HUES48 (cell line): ENCODE results near the gene PLA2G2C.

Experiments
- H3K27ac ChIP-seq: one replicate; pipeline ENCODE4 v1.7.0; 2013; ENCODE audit warnings: low read depth, low read length, inconsistent platforms
- H3K27me3 ChIP-seq: 2 replicates; pipeline ENCODE4 v1.6.1; 2013; ENCODE audit warnings: mild to moderate bottlenecking, low read length; ENCODE audit not compliant: control insufficient read depth, insufficient read depth
- H3K36me3 ChIP-seq: 2 replicates; pipeline ENCODE4 v1.6.1; 2013; ENCODE audit warnings: low read length; ENCODE audit not compliant: control insufficient read depth, insufficient read depth
- H3K4me1 ChIP-seq: 2 replicates; pipeline ENCODE4 v1.6.1; 2013; ENCODE audit warnings: mild to moderate bottlenecking, low read length; ENCODE audit not compliant: control insufficient read depth, insufficient read depth
- H3K4me3 ChIP-seq: 2 replicates; pipeline ENCODE4 v1.5.1; 2013; ENCODE audit warnings: mild to moderate bottlenecking, low read depth, low read length
- H3K9ac ChIP-seq: 2 replicates; pipeline ENCODE4 v1.6.1; 2013; ENCODE audit warnings: mild to moderate bottlenecking, low read depth, low read length, moderate library complexity
- H3K9me3 ChIP-seq: 2 replicates; pipeline ENCODE4 v1.6.1; 2013; ENCODE audit warnings: low read length; ENCODE audit not compliant: control insufficient read depth, insufficient read depth

Gene PLA2G2C

GRCh38 chr1:20183616-20184271, 2.6 kb downstream of the PLA2G2C start:
- no peak overlapping the region for H3K4me3 ChIP-seq
- H3K4me1 ChIP-seq, result peaks cover 9% of the 10 kb centered on the region; the same call in 1 of the 2 replicates
- peaks cover 30% of the 10 kb centered on the region for H3K27me3 ChIP-seq
- H3K36me3 ChIP-seq, result no peaks in the 10 kb centered on the region
- H3K9me3 ChIP-seq, result no peaks in the 10 kb centered on the region
- no peak overlapping the region for H3K9ac ChIP-seq
- no peak overlapping the region for H3K27ac ChIP-seq

DNA sequence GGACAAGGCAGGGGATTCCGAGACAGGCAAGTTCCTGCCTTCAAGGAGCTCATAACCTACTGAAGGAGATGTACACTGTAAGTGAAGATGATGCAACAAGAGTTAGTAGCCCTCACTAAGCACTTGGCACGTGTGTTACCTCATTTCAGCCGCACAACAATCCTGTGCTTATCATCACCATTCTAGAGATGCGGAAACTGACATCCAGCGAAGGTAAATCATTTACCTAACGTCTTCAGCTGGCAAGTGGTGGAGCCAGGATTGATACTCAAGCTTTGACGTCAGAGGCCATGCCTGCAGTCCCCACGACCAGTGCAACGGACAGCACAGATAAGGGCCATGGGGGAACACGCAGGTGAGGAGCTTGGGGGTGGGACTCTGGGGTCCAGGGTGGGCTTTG, 3.3 kb downstream of the PLA2G2C start:
- Histone ChIP-seq H3K9me3 (no peaks in the 10 kb centered on the region), H3K9ac (no peak overlapping the region), H3K27ac (no peak overlapping the region), H3K36me3 (no peaks in the 10 kb centered on the region), H3K4me1 (peaks cover 9% of the 10 kb centered on the region; the same call in 1 of the 2 replicates), H3K27me3 (peaks cover 25% of the 10 kb centered on the region), H3K4me3 (no peak overlapping the region)

GRCh38 chr1:20182415-20182814, 3.9 kb downstream of the PLA2G2C start:
- Histone ChIP-seq H3K9me3 (no peaks in the 10 kb centered on the region), H3K27ac (no peak overlapping the region), H3K36me3 (no peaks in the 10 kb centered on the region), H3K4me3 (no peak overlapping the region), H3K27me3 (peaks cover 24% of the 10 kb centered on the region), H3K4me1 (peaks cover 9% of the 10 kb centered on the region; the same call in 1 of the 2 replicates), H3K9ac (no peak overlapping the region)

DNA sequence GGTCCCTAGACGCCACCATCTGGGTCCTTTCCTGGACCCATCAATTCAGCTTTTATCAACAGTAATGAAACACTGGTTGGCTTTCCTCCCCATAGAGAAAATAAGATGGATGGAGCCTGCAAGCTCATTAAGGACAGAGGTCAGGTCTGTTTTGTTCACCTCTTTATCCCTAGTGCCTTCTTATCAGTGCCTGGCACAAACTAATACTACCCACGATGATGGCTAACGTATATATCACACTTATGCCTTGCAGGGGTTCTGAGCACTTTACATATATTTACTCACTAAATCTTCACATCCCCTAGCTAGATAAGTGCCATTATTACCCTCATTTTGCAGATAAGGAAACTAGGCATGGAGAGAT, 5.5 kb downstream of the PLA2G2C start:
- no peak overlapping the region for H3K4me3 ChIP-seq
- no peaks in the 10 kb centered on the region for H3K36me3 ChIP-seq
- no peak overlapping the region for H3K27ac ChIP-seq
- no peak overlapping the region for H3K9ac ChIP-seq
- H3K4me1 ChIP-seq, result no peaks in the 10 kb centered on the region
- peaks cover 14% of the 10 kb centered on the region for H3K27me3 ChIP-seq
- H3K9me3 ChIP-seq, result no peaks in the 10 kb centered on the region

- Histone ChIP-seq H3K27ac (no peak overlapping the region), H3K27me3 (peaks cover 10% of the 10 kb centered on the region), H3K9ac (no peak overlapping the region), H3K4me3 (no peak overlapping the region), H3K9me3 (no peaks in the 10 kb centered on the region), H3K36me3 (no peaks in the 10 kb centered on the region), H3K4me1 (no peaks in the 10 kb centered on the region)
Measured at GRCh38 chr1:20180129-20180843, 6.0 kb downstream of the PLA2G2C start.

DNA sequence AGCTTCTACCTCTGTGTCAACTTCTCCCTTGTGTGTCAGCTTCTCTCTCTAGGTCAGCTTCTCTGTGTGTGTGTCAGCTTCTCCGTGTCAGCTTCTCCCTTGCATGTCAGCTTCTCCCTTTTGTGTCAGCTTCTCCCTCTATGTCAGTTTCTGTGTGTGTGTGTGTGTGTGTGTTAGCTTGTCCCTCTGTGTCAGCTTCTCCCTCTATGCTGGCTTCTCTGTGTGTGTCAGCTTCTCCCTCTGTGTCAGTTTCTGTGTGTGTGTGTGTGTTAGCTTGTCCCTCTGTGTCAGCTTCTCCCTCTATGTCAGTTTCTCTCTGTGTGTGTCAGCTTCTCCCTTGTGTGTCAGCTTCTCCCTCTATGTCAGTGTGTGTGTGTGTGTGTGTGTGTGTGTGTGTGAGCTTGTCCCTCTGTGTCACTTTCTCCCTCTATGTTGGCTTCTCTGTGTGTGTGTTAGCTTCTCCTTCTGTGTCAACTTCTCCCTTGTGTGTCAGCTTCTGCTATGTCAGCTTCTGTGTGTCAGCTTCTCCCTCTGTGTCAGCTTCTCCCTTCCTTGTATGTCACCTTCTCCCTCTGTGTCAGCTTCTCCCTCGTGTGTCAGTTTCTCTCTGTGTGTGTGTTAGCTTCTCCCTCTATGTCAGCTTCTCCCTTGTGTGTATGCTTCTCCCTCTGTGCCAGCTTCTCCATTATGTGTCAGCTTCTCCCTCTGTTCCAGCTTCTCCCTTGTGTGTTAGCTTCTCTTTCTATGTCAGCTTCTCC, 6.8 kb downstream of the PLA2G2C start:
- H3K27me3 ChIP-seq, result peaks cover 6% of the 10 kb centered on the region; the same call in 1 of the 2 replicates

GRCh38 chr1:20178634-20179370, 7.5 kb downstream of the PLA2G2C start:
- no peak overlapping the region for H3K27ac ChIP-seq
- no peaks in the 10 kb centered on the region for H3K36me3 ChIP-seq
- H3K4me3 ChIP-seq, result no peak overlapping the region
- no peak overlapping the region for H3K9ac ChIP-seq
- no peaks in the 10 kb centered on the region for H3K4me1 ChIP-seq
- no peaks in the 10 kb centered on the region for H3K9me3 ChIP-seq
- H3K27me3 ChIP-seq, result peaks cover 6% of the 10 kb centered on the region; the same call in 1 of the 2 replicates

More for the DNA sequence above, 6.8 kb downstream of the PLA2G2C start:
- Histone ChIP-seq H3K36me3 (no peaks in the 10 kb centered on the region), H3K9ac (no peak overlapping the region), H3K4me3 (no peak overlapping the region), H3K4me1 (no peaks in the 10 kb centered on the region), H3K27ac (no peak overlapping the region), H3K9me3 (no peaks in the 10 kb centered on the region)

DNA sequence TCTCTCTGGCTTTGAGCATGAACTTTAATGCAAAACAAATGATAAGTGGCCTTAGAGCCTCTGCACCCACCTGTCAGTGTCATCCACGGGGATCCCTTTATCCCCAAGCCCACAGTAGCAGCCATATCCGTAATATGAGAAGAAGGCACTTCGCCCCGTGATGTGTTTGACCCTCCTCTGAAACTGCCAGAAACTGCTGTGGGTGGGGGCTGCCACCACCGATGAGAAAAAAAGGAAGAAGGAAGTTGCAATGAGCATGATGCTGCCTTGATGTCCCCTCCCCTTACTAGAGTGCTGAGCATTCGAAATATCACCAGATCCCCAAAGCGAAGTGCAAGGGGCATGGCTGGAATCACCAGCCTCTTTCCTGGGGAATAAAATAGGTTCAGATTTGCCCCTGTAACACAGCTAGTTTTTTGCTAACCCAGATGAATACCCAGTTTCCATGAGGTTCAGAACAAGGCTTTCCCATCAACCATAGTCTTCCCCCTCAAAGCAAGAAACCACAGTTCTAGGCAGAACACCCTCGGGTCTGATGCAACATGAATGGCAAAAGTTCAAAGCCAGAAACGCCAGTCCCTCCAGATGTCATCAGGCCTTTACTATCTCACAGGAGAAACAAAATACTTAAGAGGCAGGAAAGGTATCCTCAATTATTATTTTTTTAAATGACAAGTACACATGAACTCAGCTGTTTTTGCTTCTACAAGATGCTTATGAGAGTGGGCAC, 11.2 kb downstream of the PLA2G2C start:
- Histone ChIP-seq H3K4me3 (no peak overlapping the region), H3K4me1 (no peaks in the 10 kb centered on the region), H3K9ac (no peak overlapping the region), H3K9me3 (no peaks in the 10 kb centered on the region), H3K27ac (no peak overlapping the region), H3K27me3 (peaks cover 6% of the 10 kb centered on the region; the same call in 1 of the 2 replicates), H3K36me3 (no peaks in the 10 kb centered on the region)

DNA sequence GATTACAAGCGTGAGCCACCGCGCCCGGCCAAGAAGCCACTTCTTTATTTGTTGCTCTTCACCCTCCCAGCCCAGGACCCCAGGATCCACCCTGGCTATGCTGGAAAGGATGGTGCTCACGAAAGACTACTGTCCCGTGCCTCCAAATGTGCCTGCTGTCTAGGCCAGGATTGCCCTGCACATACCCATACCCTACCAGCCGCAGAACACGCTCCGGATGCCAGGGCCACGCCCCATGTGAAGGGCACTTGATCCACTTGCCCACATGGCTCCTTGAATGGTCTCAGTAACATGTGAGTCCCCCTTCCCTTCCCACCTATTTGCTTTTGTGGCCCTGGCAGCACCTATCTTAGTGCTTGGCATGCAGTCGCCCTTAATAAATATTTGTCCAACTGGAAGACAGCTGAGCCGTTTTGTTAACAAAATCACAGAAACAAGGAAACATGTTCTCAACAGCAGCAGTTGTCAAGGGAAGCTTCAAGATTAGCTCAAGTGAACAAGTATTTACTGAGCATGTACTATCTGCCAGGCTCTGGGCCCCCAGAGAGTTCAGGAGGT, 14.2 kb downstream of the PLA2G2C start:
- H3K4me3 ChIP-seq, result no peak overlapping the region
- H3K27ac ChIP-seq, result no peak overlapping the region
- peaks cover under 1% of the 10 kb centered on the region; the same call in 1 of the 2 replicates for H3K27me3 ChIP-seq
- H3K9me3 ChIP-seq, result no peaks in the 10 kb centered on the region
- no peaks in the 10 kb centered on the region for H3K4me1 ChIP-seq
- no peaks in the 10 kb centered on the region for H3K36me3 ChIP-seq
- no peak overlapping the region for H3K9ac ChIP-seq

DNA sequence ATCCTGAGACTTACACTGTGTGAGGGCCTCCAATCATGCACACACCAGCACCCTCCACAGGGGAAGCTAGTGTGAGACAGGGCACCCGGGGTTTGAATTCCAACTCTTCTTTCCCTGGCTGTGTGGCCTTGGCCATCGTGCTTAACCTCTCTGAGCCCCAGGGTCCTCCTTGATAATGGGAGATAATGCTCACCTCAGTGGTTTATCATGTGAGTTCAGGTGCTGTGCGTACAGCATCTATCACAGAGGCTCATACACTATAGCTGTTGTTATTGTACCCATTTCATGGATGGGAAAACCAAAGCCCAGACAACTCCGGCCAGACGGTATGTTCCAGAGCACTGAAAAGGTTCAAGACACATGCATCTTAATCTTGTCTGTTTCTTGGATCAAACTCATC, 16.4 kb downstream of the PLA2G2C start:
- no peaks in the 10 kb centered on the region for H3K27me3 ChIP-seq
- H3K36me3 ChIP-seq, result no peaks in the 10 kb centered on the region
- no peak overlapping the region for H3K9ac ChIP-seq
- no peaks in the 10 kb centered on the region for H3K9me3 ChIP-seq
- no peak overlapping the region for H3K27ac ChIP-seq
- H3K4me3 ChIP-seq, result no peak overlapping the region
- H3K4me1 ChIP-seq, result no peaks in the 10 kb centered on the region
